ENCODE results near the gene SOX13.

SOX13 gene

DNA sequence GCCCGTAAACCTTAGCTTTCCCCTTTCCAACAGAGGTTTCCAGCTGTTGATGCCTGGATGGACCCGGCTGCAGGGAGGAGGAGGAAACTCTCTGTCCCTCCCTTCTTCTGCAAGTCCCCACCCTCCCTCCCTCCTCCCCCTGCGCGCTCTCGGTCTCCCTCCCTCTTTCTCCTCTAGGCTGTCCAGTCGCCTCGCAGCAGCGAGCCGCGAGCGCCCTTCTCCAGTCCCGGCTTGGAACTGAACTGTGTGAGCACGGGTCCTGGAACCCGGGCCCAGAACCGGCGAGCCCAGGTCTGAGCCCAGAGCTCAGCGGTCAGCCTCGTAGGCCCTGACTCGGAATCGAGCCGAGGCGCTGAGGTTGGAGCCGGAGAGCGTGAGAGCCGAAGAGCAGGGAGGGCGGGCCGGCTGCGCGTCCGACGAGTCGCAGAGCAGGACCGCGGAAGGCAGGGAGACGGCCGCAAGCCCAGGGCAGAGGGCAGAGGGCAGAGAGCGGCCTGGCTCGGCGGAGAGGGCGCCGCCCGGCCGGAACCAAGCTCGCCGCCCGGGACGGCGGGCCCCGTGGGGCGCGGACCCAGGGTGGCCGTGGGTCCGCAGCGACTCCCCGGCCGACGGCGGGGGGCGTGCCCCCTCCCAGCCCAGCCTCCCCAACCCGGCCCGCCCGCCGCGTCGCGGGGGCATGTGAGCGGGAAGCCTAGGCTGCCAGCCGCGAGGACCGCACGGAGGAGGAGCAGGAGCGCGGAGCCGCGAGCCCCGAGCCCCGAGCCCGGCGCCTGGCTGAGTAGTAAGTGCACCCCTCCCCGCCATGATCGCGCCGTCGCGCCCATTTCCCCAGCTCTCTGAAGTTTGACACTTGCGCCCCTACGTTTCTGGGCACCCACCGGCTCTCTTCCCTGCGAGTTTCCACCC, at the start of gene SOX13:
SOX13 (plus strand) TSS at position 185 of the 906 bp plus-strand sequence. CDS start 39,801 bp downstream, outside the sequence.
- Mint-ChIP-seq H3K36me3 (no peaks in the 10 kb centered on the region), H3K4me3 (peak within 1 kb of the TSS; percentile 83), H3K9me3 (peaks cover 4 to 5% of the 10 kb centered on the region in 2 donors), H3K27me3 (peaks cover 67 to 87% of the 10 kb centered on the region in 2 donors), H3K4me1 (peaks cover 15 to 24% of the 10 kb centered on the region in 2 donors), H3K27ac (no peak within 1 kb of the TSS)
- peak; percentile 9 for DNase-seq
- peak; percentile 66 to 67 for ATAC-seq (replicated peaks)

GRCh38 chr1:204025917-204026707, 46.8 kb upstream of the SOX13 start:
- Mint-ChIP-seq H3K27ac (no peak overlapping the region), H3K36me3 (no peaks in the 10 kb centered on the region), H3K4me3 (no peak overlapping the region), H3K9me3 (no peaks in the 10 kb centered on the region), H3K4me1 (no peaks in the 10 kb centered on the region), H3K27me3 (peaks cover 22 to 26% of the 10 kb centered on the region in 2 donors)
- DNase-seq, result no peak
- ATAC-seq (replicated peaks), result no peak

DNA sequence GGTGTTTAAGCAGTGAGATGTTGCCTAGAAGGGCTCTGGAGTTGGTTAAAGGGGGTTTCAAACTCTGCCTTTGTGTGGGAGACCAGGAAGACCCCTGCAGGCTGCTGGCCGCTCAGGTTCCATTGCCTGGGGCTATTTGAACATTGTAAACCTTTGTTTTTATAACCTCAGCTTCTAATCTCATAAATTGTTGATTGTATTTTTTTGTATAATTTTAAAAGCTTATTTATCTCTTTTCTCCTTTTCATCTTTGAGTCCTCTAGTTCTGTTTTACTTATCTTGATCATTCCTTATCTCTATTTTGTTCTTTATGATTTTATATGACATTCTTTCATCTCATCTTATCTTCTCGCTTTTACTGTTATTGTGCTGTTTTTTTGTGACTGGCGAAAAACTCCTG, 45.5 kb upstream of the SOX13 start:
- H3K36me3 Mint-ChIP-seq, result no peaks in the 10 kb centered on the region
- no peaks in the 10 kb centered on the region for H3K9me3 Mint-ChIP-seq
- no peak for DNase-seq
- no peak overlapping the region for H3K27ac Mint-ChIP-seq
- H3K4me3 Mint-ChIP-seq, result no peak overlapping the region
- ATAC-seq (replicated peaks), result no peak
- no peaks in the 10 kb centered on the region for H3K4me1 Mint-ChIP-seq
- peaks cover 25 to 34% of the 10 kb centered on the region in 2 donors for H3K27me3 Mint-ChIP-seq

DNA sequence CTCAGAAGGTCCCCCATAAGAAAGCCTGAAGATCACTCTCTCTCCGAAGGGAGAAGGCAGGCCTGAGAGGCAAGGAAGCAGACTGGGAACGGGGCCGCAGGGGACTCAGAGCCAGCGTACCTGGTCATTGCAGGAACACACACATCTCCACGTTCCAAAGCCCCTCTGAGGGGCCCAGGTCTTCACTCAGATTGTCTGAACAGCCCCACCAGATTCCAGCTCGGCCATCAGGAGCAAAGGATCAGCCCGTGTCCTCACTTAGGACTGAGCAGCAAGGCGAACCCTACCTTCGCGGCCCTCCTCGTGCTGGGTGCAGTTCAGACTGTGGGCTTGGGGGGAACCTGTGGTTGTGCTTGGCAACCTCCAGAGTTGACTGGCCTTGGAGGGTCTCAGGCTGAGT, 43.9 kb upstream of the SOX13 start:
- Mint-ChIP-seq H3K27ac (no peak overlapping the region), H3K4me3 (no peak overlapping the region), H3K4me1 (no peaks in the 10 kb centered on the region), H3K27me3 (peaks cover 34 to 44% of the 10 kb centered on the region in 2 donors), H3K9me3 (no peaks in the 10 kb centered on the region), H3K36me3 (no peaks in the 10 kb centered on the region)
- ATAC-seq (replicated peaks), result no peak
- no peak for DNase-seq

- H3K4me1 Mint-ChIP-seq, result no peaks in the 10 kb centered on the region
- no peaks in the 10 kb centered on the region for H3K9me3 Mint-ChIP-seq
- peaks cover 22 to 29% of the 10 kb centered on the region in 2 donors for H3K27me3 Mint-ChIP-seq
- DNase-seq (no peak), ATAC-seq (replicated peaks) (no peak)
- no peak overlapping the region for H3K4me3 Mint-ChIP-seq
- H3K27ac Mint-ChIP-seq, result no peak overlapping the region
- no peaks in the 10 kb centered on the region for H3K36me3 Mint-ChIP-seq
These were observed 41.7 kb upstream of the SOX13 start for GRCh38 chr1:204031098-204031710.

DNA sequence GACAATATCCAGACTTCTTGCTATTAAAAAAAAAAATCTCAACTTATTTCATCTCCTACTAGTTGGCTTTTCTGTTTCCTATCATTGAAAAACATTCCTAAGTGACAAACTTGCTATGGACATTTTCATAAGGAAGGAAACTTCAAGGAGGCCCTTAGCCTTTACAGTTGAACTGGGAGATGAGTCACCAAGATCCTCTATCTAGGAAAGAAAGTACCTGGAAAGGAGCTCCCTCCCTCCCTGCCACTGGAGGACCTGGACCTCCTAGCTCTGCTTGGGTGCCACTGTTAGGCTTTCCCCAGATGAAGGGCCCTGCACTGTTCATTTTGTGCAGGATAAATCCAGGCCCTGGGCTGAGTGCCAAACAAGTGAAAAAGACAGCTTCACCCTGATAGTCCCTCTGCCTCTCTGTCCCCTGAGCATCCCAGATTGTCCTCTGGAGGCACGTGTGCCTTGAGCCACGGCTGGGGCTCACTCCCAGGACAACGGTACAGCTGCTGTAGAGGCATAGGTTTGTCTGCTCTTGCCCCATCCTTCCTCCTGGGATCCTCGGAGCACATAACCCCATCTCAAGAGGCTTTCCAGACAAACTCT, 40.2 kb upstream of the SOX13 start:
- Mint-ChIP-seq H3K27ac (no peak overlapping the region), H3K27me3 (peaks cover 26 to 34% of the 10 kb centered on the region in 2 donors), H3K9me3 (no peaks in the 10 kb centered on the region), H3K4me1 (no peaks in the 10 kb centered on the region), H3K36me3 (no peaks in the 10 kb centered on the region), H3K4me3 (no peak overlapping the region)
- DNase-seq (no peak), ATAC-seq (replicated peaks) (no peak)

DNA sequence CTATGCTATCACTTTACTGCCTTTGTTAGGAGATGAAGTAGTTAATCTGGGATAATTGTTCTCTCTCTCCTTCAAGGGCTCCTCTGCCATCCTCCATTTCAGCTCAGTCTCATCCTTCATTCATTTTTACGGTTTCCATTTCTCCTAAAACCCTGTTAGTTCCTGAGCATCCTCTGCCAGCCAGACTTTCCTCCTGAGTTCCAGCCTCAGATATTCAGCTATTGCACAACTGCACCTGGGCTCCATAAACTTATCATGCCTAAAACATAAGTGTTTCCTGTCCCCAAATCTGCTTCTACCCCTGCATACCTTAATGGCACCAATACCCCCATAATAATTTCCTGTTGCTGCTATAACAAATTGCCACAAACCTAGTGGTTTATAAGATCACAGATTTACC, 39.6 kb upstream of the SOX13 start:
- H3K27me3 Mint-ChIP-seq, result peaks cover 26 to 34% of the 10 kb centered on the region in 2 donors
- H3K4me1 Mint-ChIP-seq, result no peaks in the 10 kb centered on the region
- no peaks in the 10 kb centered on the region for H3K9me3 Mint-ChIP-seq
- H3K27ac Mint-ChIP-seq, result no peak overlapping the region
- ATAC-seq (replicated peaks) (no peak), DNase-seq (no peak)
- H3K36me3 Mint-ChIP-seq, result no peaks in the 10 kb centered on the region
- no peak overlapping the region for H3K4me3 Mint-ChIP-seq

GRCh38 chr1:204036882-204037655, 35.8 kb upstream of the SOX13 start:
- no peaks in the 10 kb centered on the region for H3K4me1 Mint-ChIP-seq
- no peaks in the 10 kb centered on the region for H3K36me3 Mint-ChIP-seq
- ATAC-seq (replicated peaks), result peak in 1 of 2 donors; percentile 21
- no peak for DNase-seq
- H3K27me3 Mint-ChIP-seq, result peaks cover 20 to 24% of the 10 kb centered on the region in 2 donors
- no peaks in the 10 kb centered on the region for H3K9me3 Mint-ChIP-seq
- H3K4me3 Mint-ChIP-seq, result no peak overlapping the region
- no peak overlapping the region for H3K27ac Mint-ChIP-seq

GRCh38 chr1:204041232-204041767, 31.6 kb upstream of the SOX13 start:
- DNase-seq, result no peak
- no peaks in the 10 kb centered on the region for H3K4me1 Mint-ChIP-seq

DNA sequence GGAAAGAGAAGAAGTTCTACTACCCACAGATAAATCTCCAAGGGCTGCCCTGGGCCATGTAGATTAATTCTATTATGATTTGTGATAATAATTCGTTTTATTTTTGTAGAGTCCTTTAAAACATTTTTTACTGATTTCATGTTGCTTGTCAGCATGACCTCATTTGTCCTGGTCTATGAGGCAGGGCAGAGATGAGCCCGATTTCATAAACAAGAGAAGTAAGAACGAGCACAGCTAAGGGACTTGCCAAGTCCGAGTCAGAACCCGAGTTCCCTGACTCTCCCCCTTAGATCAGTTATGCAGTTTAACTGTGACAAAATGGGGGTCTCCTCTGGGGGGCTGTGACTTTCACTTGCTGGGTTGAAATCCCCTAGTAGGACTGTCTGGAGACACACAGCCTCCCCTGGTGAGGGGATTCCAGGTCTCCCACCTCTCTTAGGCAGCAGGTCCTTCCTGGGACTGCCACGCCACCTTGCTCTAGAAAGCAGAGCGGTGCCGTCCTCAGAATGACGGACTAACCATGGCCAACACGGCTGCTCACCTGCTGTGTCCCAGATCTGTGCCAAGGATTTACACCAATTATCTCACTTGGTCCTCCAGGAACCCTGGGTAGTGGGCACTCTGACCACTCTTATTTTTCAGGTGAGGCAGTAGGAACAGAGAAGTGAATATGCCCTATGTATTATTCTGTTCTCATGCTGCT, 31.0 kb upstream of the SOX13 start:
- H3K9me3 Mint-ChIP-seq, result peaks cover 4 to 5% of the 10 kb centered on the region in 2 donors
- no peak overlapping the region for H3K4me3 Mint-ChIP-seq
- DNase-seq, result no peak
- H3K27ac Mint-ChIP-seq, result no peak overlapping the region
- ATAC-seq (replicated peaks), result no peak
- H3K4me1 Mint-ChIP-seq, result no peaks in the 10 kb centered on the region
- peaks cover 19 to 22% of the 10 kb centered on the region in 2 donors for H3K27me3 Mint-ChIP-seq
- no peaks in the 10 kb centered on the region for H3K36me3 Mint-ChIP-seq

More at GRCh38 chr1:204041232-204041767, 31.6 kb upstream of the SOX13 start:
- H3K27me3 Mint-ChIP-seq, result peaks cover 21 to 22% of the 10 kb centered on the region in 2 donors
- no peak overlapping the region for H3K27ac Mint-ChIP-seq
- ATAC-seq (replicated peaks), result no peak
- no peak overlapping the region for H3K4me3 Mint-ChIP-seq
- H3K36me3 Mint-ChIP-seq, result no peaks in the 10 kb centered on the region
- H3K9me3 Mint-ChIP-seq, result peaks cover 4 to 5% of the 10 kb centered on the region in 2 donors

DNA sequence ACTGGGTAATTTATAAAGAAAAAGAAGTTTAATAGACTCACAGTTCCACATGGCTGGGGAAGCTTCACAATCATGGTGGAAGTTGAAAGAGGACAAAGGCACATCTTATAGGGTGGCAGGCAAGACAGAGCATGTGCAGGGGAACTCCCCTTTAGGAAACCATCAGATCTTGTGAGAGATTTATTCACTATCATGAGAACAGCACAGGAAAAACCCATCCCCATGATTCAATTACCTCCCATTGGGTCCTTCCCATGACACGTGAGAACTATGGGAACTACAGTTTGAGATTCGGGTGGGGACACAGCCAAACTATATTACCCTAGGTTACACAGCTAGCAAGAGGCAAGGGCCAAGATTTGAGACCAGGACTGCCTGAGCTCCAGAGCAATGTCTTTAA, 30.4 kb upstream of the SOX13 start:
- Mint-ChIP-seq H3K36me3 (no peaks in the 10 kb centered on the region), H3K9me3 (peaks cover 4 to 5% of the 10 kb centered on the region in 2 donors), H3K27ac (no peak overlapping the region), H3K4me1 (no peaks in the 10 kb centered on the region), H3K27me3 (peaks cover 13 to 19% of the 10 kb centered on the region in 2 donors), H3K4me3 (no peak overlapping the region)
- ATAC-seq (replicated peaks), result no peak
- DNase-seq, result no peak

DNA sequence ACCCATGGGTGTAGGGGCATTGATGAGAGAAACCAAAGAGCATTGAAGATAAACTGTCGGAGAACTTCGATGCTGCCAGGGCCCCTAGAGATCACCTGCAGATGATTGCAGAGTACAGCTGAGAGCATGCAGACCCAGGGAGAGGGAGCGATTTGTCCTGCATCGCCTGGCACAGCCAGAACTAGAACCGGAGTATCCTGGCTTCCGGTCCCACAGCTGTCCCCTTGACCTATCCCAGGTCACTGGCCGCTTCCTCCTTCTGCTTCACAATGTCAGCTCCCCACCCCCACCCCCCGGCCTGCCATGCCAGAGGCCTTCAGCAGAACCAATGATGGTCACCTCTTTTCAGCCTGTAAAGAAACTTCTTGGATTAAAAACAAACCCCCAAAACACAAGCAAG, 29.2 kb upstream of the SOX13 start:
- no peak overlapping the region for H3K4me3 Mint-ChIP-seq
- no peaks in the 10 kb centered on the region for H3K4me1 Mint-ChIP-seq
- H3K27me3 Mint-ChIP-seq, result peaks cover 13 to 19% of the 10 kb centered on the region in 2 donors
- ATAC-seq (replicated peaks) (no peak), DNase-seq (no peak)
- peaks cover 4 to 5% of the 10 kb centered on the region in 2 donors for H3K9me3 Mint-ChIP-seq
- no peak overlapping the region for H3K27ac Mint-ChIP-seq
- H3K36me3 Mint-ChIP-seq, result no peaks in the 10 kb centered on the region

DNA sequence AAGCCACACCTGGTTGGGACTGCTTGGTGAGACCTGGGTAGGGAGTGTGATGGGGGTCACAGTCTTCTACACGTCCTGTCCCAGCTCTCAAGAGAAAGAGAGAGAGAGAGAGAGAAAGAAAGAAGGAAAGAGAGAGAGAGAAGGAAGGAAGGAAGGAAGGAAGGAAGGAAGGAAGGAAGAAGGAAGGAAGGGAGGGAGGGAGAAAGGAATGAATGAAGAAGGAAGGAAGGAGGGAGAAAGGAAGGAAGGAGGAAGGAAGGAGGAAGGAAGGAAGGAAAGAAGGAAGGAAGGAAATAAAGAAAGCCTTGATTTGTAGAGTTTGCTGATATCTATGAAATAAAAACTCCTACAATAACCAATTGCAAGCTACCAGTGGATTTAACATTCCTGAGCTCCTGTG, 28.5 kb upstream of the SOX13 start:
- DNase-seq, result no peak
- Mint-ChIP-seq H3K27ac (no peak overlapping the region), H3K27me3 (peaks cover 13 to 19% of the 10 kb centered on the region in 2 donors), H3K4me3 (no peak overlapping the region), H3K4me1 (no peaks in the 10 kb centered on the region), H3K36me3 (no peaks in the 10 kb centered on the region), H3K9me3 (peaks cover 4 to 5% of the 10 kb centered on the region in 2 donors)
- ATAC-seq (replicated peaks), result no peak
